Occipital lobe (tissue), 2 donors: Measurements from ENCODE around the gene SMARCA4. TPM values are rescaled to one million over a fixed set of nuclear protein-coding genes. Genes with fewer than 3 reads are reported as not detected.

Source experiments
- DNase-seq: peaks from one replicate; lab custom pipeline; 2025; lab: John Stamatoyannopoulos, UW
- total RNA-seq: library from RNA; depleted of rRNA; stranded (reverse); fragments of >200 nt; gene quantifications from one replicate; pipeline ENCODE4 v1.2.3, GENCODE V29; 2014

The SMARCA4 gene
- total RNA-seq, result 84.4 TPM

DNA sequence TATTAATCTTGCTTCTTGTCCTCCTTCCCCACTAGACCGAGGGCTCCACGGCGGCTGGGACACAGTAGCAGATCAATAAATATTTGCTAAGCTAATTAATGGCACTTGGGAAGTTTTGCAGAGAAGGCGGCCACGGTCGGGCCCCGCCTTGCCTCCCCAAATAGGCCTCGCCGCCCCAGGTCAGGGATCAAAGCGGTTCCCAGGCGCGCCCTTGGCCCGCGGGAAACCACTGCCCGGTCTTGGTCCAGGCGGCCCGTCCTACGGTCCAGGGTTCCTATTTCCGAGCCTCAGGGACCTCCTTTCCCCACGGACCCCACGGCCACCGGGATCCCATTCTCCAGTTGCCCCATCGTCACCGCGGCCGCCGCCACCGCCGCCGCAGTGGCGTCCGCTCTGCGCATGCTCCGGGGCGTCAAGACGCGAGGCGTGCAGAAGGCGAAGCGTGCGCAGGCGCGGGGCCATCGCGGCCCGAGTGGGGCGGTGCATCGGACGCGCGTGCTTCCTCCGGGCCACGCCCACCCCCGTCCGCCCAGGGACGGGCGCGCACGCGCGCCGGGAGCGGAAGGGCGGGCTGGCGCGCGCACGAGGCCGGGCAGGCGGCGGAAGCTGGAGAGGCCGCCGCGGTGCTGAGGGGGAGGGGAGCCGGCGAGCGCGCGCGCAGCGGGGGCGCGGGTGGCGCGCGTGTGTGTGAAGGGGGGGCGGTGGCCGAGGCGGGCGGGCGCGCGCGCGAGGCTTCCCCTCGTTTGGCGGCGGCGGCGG lies at the start of gene SMARCA4:
TSS of gene SMARCA4 (plus strand) at position 717 of the 759 bp plus-strand sequence. CDS start 23,122 bp downstream, outside the sequence.
- DNase-seq, result peak; percentile 92

DNA sequence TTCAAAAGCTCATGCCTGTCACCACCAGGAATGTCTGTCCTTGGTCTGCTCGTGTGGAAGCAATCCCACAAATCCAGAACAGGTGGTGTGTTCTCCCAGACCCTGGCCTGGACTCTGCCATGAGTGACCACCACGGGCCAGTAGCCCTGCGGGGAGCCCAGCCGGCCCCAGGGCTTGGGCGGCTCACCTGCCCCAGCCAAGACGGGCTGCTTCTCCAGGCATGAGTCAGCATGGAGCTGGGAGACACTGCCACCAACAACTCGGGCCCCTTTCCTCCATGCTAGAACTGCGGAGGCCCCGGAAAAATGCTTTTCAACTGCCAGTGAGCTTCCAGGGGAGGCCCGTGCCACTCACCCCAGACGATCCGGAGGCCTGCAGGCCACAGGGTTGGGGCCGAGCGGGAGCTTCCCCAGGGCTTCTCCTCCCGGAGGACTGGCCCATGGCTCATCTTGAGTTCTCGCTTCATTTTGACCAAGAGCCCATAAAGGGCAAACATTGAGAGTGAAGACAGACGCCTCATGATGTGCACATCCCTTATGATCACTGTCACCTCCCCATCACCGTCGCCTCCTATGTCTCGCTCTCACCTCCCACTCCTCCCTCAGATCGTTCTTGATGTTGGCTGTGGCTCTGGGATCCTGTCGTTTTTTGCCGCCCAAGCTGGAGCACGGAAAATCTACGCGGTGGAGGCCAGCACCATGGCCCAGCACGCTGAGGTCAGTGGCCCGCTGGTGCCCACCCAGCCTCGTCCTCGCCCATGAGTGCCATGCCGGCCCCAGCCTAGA lies 49.1 kb upstream of the SMARCA4 start:
- no peak for DNase-seq

DNA sequence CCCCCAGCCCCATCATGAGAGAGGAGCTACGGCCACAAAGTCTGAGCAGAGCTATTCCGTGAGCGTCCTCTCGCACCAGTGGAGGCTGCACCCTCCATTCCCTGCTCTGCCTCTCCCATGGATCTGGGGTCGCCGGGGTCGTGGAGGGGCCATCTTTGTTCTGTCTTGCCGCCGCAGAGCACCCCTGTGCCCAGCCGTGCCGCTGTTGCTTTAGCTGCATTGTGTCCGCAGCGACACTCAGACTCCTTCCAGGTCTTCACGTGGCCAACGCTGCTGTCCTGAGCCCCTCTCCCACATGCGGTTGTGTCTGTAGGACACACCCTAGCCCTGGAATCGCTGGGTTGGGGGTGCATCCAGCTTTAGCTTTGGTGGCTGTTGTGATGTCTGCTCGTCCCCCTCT lies 48.2 kb upstream of the SMARCA4 start:
- DNase-seq, result no peak

DNA sequence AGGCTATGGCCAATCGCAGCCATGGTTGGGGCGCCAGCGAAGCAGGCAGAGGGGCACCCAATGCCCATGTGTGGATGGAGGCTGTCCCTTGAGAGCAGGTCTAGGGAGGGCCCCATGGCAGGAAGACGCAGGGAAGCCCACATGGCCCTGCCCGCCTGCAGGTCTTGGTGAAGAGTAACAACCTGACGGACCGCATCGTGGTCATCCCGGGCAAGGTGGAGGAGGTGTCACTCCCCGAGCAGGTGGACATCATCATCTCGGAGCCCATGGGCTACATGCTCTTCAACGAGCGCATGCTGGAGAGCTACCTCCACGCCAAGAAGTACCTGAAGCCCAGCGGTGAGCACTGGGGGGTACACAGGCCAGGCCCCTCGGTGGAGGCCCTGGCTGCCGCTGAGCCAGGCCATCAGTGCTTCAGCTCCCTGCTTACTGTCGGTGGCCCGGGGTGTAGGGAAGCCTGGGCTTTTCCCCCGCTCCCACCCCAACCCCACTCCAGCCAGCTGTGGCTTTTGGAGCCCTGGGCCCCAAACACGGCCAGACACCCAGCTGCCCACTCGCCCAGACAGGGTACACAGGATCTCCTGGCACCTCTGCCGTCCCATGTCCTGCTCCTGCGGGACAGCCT lies 47.0 kb upstream of the SMARCA4 start:
- no peak for DNase-seq

DNA sequence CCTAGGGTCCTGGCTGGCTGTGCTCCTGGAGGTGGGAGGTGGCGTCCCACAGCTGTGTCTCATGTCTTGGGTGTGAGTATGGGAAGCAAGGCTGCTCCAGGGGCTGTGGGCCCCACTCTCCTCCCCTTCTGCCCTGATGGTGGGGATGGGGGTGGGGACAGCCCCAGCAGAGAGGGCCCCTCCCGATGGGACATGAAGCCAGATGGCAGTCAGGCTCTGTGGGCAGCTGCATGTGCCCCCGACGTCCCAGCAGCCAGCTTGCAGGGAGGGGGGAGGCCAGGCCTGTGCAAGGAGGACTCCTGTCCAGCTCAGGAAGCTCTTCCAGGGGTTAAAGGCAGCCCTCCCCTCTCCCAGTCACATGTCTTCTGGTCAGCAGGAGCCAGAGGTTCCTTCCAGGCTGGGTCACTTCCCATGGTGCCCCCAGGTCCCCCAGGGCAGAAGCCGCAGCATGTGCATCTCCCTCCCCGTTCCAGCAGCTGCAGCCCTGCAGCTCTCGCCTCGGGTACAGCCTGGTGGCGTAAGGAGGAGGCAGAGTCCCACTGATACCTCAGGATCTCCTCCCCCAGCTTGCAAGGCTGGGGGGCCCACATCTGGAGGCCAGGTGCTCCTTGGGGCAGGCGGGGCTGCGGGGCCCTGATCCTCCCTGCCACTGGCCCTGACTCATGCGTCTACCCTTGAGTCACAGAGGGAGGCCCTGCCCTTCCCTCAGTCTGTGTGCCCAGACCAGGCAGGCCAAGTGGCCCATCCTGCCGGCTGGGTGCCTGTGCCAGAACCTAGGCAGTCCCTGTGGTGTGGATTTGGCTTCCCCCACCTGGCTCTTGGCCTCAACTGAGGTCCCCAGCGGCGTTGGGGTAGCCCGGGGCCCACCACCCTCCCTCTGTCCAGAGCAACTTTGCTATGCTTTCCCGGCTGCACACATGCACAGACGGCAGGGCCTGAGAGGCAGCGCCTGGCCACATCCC lies 45.4 kb upstream of the SMARCA4 start:
- DNase-seq, result no peak

DNA sequence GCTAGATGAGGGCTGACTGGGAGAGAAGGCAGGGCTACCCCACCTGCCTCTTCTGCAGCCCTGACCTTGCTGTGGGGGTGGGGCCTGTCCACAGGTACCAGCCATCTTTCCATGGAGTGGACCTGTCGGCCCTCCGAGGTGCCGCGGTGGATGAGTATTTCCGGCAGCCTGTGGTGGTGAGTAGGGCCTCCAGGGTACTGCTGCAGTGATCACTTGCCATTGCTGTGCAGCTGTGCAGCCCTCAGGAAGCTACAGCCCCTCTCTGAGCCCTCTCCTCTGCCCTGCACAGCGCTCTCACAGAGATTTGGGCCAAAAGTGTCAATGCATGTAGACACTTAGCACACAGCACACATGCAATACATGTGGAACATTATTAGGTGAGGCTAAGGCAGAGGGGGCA lies 44.2 kb upstream of the SMARCA4 start:
- DNase-seq, result no peak

DNA sequence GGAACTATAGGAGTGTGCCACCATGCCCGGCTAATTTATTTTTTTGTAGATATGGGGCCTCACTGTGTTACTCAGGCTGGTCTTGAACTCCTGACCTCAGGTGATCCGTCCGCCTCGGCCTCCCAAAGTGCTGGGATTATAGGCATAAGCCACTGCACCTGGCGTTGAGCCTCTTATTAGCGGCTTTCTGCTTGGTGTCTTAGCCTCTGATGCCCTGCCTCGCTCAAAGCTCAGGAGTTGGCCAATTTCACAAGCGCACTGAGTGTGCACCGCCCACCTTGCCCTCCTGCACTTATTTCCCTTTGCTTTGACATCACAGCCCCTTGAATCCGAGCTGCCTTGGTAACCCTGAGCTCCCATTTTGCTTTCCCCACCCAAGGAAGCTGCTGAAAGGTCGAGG lies 42.5 kb upstream of the SMARCA4 start:
- no peak for DNase-seq

DNA sequence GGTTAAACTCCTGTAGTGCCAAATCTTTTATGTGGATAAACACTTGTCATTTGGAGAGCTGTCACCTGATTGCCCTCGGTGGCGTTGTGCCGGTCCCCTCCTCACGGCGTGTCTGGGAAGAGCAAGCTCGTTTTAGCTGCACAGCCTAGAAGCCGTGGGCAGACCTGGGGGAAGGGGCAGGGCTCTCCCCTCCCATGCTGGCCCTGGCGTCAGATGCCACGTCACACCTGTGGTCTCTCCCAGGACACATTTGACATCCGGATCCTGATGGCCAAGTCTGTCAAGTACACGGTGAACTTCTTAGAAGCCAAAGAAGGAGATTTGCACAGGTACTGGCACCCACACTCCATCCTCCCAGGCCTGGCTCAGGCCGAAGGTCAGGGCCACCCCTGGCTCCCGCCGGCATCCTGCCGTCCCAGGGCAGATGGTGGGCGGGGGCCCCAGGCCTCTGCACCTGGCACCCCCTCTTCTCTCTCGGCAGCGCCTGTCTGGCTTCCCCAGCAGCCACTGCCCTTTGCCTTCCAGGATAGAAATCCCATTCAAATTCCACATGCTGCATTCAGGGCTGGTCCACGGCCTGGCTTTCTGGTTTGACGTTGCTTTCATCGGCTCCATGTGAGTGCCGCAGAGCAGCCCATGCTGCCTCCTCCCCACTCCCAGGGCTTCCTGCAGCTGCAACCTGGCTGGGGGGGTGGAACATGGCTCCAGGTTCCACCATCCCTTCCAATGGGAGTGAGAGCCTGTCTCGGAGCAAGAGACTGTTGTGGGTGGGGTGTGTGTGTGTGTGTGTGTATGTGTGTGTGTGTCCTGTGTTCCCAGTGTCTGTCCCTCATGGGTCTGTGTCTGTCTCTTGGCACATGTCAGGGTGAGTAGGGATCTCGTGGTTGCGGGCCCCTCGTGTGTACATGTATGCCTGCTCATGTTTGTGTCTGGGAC lies 41.2 kb upstream of the SMARCA4 start:
- no peak for DNase-seq

DNA sequence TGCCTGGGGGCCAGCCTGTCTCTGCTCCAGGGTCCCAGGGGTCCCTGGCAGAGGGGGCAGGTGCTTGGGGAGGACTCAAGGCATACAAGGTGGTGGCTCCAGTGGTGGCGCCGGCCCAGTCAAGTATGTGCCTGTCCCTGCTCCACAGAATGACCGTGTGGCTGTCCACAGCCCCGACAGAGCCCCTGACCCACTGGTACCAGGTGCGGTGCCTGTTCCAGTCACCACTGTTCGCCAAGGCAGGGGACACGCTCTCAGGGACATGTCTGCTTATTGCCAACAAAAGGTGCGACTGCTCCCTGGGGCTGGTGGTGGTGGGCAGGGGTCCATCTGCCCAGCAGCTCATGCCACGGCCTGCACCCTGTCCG lies 40.6 kb upstream of the SMARCA4 start:
- no peak for DNase-seq

DNA sequence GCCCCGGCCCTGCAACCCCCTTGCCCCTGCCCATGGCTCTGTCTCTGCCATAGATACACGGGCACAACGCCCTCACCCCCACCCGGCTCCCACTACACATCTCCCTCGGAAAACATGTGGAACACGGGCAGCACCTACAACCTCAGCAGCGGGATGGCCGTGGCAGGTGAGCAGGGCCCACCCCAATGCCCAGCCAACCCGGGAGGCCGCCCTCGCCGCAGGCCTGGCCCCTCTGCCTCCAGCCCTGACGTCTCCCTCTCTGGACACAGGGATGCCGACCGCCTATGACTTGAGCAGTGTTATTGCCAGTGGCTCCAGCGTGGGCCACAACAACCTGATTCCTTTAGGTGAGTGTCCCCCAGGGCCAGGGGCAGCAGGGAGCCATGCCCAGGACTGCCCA lies 40.0 kb upstream of the SMARCA4 start:
- DNase-seq, result no peak

DNA sequence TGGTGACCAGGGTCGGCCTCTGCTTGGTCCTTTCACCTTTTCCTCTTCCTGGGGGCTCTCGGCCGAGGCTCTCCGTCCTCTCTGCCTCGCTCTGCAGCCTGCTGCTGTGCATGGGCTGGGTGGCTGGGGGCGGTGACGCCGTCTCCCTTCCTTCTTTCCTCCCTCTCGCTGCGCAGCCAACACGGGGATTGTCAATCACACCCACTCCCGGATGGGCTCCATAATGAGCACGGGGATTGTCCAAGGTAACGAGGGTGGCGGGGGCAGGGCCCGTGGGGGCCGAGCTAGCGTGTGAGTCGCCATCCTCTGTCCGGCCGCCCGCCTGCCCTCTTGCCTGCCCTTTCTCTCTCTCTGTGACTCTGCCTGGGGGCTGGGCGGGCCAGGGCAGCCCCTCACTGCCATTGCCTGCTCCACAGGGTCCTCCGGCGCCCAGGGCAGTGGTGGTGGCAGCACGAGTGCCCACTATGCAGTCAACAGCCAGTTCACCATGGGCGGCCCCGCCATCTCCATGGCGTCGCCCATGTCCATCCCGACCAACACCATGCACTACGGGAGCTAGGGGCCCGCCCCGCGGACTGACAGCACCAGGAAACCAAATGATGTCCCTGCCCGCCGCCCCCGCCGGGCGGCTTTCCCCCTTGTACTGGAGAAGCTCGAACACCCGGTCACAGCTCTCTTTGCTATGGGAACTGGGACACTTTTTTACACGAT lies 39.5 kb upstream of the SMARCA4 start:
- no peak for DNase-seq

DNA sequence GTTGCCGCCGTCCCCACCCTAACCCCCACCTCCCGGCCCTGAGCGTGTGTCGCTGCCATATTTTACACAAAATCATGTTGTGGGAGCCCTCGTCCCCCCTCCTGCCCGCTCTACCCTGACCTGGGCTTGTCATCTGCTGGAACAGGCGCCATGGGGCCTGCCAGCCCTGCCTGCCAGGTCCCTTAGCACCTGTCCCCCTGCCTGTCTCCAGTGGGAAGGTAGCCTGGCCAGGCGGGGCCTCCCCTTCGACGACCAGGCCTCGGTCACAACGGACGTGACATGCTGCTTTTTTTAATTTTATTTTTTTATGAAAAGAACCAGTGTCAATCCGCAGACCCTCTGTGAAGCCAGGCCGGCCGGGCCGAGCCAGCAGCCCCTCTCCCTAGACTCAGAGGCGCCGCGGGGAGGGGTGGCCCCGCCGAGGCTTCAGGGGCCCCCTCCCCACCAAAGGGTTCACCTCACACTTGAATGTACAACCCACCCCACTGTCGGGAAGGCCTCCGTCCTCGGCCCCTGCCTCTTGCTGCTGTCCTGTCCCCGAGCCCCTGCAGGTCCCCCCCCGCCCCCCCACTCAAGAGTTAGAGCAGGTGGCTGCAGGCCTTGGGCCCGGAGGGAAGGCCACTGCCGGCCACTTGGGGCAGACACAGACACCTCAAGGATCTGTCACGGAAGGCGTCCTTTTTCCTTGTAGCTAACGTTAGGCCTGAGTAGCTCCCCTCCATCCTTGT lies 38.8 kb upstream of the SMARCA4 start:
- no peak for DNase-seq

DNA sequence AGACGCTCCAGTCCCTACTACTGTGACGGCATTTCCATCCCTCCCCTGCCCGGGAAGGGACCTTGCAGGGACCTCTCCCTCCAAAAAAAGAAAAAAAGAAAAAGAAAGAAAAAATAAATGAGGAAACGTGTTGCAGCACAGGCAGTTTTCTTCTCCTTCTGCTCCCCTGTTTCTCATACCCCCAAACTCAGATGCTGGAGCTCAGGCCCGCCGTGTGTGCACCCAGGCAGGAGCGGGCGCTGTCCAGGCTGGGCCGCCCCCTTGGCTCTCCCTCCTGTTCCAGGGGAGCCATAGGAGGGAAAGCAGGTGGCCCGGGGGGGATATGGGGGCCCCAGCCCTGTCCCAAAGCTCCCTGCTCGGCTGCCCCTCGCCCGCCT lies 38.2 kb upstream of the SMARCA4 start:
- DNase-seq, result no peak

DNA sequence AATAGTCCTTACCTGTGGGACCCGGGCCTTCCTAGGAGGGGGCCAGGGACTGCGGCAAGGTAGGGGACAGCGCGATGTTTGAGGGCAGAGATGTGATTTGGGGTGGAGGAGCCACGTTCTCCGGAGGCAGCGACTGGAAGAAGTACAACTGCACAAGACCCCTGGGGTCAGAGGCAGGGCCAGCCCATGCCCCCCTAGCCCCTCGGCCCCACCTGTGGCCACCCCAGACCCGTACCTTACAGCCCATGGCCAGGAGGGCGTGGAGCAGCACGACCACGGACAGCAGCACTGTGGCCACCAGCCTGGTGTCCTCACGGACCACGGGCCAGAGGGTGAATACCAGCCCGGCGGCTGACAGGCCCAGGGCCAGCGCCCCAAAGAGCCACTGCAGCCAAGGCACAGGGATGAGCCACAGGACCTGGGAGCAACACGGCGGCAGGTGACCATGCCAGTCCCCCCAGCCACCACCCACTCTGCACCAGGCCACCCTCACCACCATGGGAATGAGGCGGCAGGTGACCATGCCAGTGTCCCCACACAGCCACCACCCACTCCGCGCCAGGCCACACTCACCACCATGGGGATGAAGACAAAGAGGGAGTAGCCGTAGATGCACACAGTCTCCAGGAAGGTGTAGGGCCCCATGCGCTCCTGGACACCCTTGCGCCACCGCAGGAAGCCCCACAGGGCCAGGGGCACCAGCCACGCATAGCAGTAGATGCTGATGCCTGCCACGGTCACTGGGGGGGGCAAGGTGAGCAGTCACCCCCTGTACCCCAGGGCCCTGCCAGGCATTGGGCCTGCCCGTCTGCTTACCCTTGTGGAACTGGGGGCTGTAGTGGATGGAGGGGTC lies 37.3 kb upstream of the SMARCA4 start:
- DNase-seq, result no peak

DNA sequence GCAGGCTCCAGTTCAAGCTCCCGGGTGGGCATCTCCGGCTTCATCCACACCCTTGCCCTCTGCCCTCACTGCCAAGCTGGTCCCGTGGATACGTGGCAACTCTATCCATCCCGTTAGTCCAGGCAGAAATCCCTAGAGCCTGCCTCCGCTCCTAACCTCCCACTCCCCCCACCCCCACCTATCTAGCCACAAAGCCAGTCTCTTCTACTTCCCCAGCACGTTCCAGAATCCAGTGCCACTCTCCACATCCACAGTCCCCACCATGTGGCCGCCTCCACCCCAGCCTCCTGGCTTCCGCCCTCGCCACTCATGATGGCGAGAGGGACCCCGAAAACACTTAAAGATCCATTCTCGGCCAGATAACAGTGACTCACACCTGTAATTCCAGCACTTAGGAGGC lies 36.2 kb upstream of the SMARCA4 start:
- no peak for DNase-seq

DNA sequence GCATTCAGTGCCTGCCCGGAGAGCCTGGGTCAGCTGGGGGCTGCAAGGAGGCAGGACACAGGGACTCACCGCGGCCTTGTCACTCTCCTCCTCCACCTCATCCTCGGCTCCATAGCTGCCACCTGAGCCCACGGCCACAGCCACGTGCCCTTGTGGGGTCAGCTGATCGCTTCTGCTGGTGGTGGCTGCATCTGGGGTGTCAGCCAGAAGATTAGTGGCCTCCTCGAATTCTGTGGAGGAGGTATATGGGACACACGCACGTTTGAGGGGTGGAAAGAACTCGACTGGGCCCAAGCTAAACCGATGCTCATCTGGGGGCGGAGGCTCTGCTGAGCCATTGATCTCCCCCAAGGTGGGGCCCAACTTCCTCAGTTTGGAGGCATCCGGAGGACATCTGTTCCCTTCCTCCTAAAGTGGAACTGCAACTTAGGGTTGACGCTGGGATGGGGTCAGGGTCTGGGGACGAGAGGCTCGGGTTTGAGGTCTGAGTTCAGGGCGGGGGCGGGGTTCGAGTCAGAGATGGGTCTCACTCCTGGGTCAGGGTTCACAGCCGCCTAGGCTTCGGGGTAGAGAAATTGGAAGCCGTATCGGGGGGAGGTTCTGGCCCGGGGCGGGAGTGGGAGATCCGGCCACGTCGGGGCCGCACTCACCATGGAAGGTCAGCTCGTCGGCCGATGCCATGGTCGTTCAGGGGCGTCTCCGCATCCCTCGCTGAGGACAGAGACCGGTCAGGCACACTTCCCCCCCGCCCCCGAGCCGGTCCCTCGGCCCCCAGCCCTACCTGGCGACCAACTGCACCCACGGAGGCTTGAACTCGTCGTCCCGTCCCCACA lies 32.9 kb upstream of the SMARCA4 start:
- no peak for DNase-seq
